ENCODE data around the gene MT1G. TPM values are rescaled to one million over a fixed set of nuclear protein-coding genes. Genes with fewer than 3 reads are reported as not detected.

Gene MT1G
- polyA plus RNA-seq, 1 donor (not counting 4 experiments of a cell fraction or from before 2014, with no cell fraction given), result 9.8 TPM

- DNase-seq (ENCODE audit: low read depth, low spot score), result no peak
- H2AFZ ChIP-seq (ENCODE audit: control insufficient read depth, low read length), result no peak overlapping the region
- H3K36me3 ChIP-seq (ENCODE audit: control insufficient read depth in 2 of 2, extremely low read depth in 1 of 2, insufficient read depth in 2 of 2, low read length in 2 of 2), result no peaks in the 10 kb centered on the region
- H3K27me3 ChIP-seq (ENCODE audit: control insufficient read depth, extremely low read depth, insufficient read depth, low read length), result peaks cover 7% of the 10 kb centered on the region
- H3K4me1 ChIP-seq (ENCODE audit: control insufficient read depth, extremely low read depth, insufficient read depth, low read length), result peaks cover 20% of the 10 kb centered on the region
- no peaks in the 10 kb centered on the region for H4K20me1 ChIP-seq (ENCODE audit: control insufficient read depth, extremely low read depth, insufficient read depth, low read length)
- TF ChIP-seq EZH2 (IDR thresholded peaks at IDR 0.05; ENCODE audit: low read length) (no peak), CTCF (optimal IDR thresholded peaks at IDR 0.05 in 1 of 3, IDR thresholded peaks at IDR 0.05 in 1 of 3, conservative IDR thresholded peaks at IDR 0.05 in 1 of 3; ENCODE audit: extremely low read depth in 1 of 3, insufficient read depth in 2 of 3, low read length in 3 of 3) (no peak)
- FAIRE-seq, result no peak
- H3K9me1 ChIP-seq (ENCODE audit: control insufficient read depth, extremely low read depth, insufficient read depth, low read length), result no peaks in the 10 kb centered on the region
- no peak overlapping the region for H3K27ac ChIP-seq (ENCODE audit: control insufficient read depth, insufficient read depth, low read length)
- H3K4me2 ChIP-seq (ENCODE audit: control insufficient read depth, extremely low read depth, insufficient read depth, low read depth, low read length), result no peak overlapping the region
- no peaks in the 10 kb centered on the region for H3K9me3 ChIP-seq (ENCODE audit: control insufficient read depth, low read depth, low read length)
- no peak overlapping the region for H3K9ac ChIP-seq (ENCODE audit: control insufficient read depth, extremely low read depth, insufficient read depth, low read length)
- no peak overlapping the region for H3K4me3 ChIP-seq (ENCODE audit: control insufficient read depth in 2 of 3, extremely low read depth in 1 of 3, insufficient read depth in 2 of 3, low read depth in 1 of 3, low read length in 3 of 3)
- dilution Hi-C loops (cut with MboI; ENCODE audit: extremely low pct_ligation_motif_present, low sequenced_read_pairs), result no loop called here
- no peaks in the 10 kb centered on the region for H3K79me2 ChIP-seq (ENCODE audit: control insufficient read depth, insufficient read depth, low read length)
Observed at GRCh38 chr16:56653218-56653617, 14.6 kb downstream of the MT1G start.

GRCh38 chr16:56652600-56652999, 15.3 kb downstream of the MT1G start:
- dilution Hi-C loops (cut with MboI; ENCODE audit: extremely low pct_ligation_motif_present, low sequenced_read_pairs), result no loop called here
- H3K27me3 ChIP-seq (ENCODE audit: control insufficient read depth, extremely low read depth, insufficient read depth, low read length), result peaks cover 5% of the 10 kb centered on the region
- H3K9me3 ChIP-seq (ENCODE audit: control insufficient read depth, low read depth, low read length), result no peaks in the 10 kb centered on the region
- H3K79me2 ChIP-seq (ENCODE audit: control insufficient read depth, insufficient read depth, low read length), result no peaks in the 10 kb centered on the region
- no peak for FAIRE-seq
- no peak overlapping the region for H3K9ac ChIP-seq (ENCODE audit: control insufficient read depth, extremely low read depth, insufficient read depth, low read length)
- no peak overlapping the region for H3K4me3 ChIP-seq (ENCODE audit: control insufficient read depth in 2 of 3, extremely low read depth in 1 of 3, insufficient read depth in 2 of 3, low read depth in 1 of 3, low read length in 3 of 3)
- no peak for TF ChIP-seq CTCF (optimal IDR thresholded peaks at IDR 0.05 in 1 of 3, IDR thresholded peaks at IDR 0.05 in 1 of 3, conservative IDR thresholded peaks at IDR 0.05 in 1 of 3; ENCODE audit: extremely low read depth in 1 of 3, insufficient read depth in 2 of 3, low read length in 3 of 3)
- no peak for TF ChIP-seq EZH2 (IDR thresholded peaks at IDR 0.05; ENCODE audit: low read length)
- DNase-seq (ENCODE audit: low read depth, low spot score), result no peak
- H3K4me2 ChIP-seq (ENCODE audit: control insufficient read depth, extremely low read depth, insufficient read depth, low read depth, low read length), result no peak overlapping the region
- H4K20me1 ChIP-seq (ENCODE audit: control insufficient read depth, extremely low read depth, insufficient read depth, low read length), result no peaks in the 10 kb centered on the region
- H3K9me1 ChIP-seq (ENCODE audit: control insufficient read depth, extremely low read depth, insufficient read depth, low read length), result no peaks in the 10 kb centered on the region
- H3K27ac ChIP-seq (ENCODE audit: control insufficient read depth, insufficient read depth, low read length), result no peak overlapping the region
- no peak overlapping the region for H2AFZ ChIP-seq (ENCODE audit: control insufficient read depth, low read length)
- H3K4me1 ChIP-seq (ENCODE audit: control insufficient read depth, extremely low read depth, insufficient read depth, low read length), result peaks cover 16% of the 10 kb centered on the region
- H3K36me3 ChIP-seq (ENCODE audit: control insufficient read depth in 2 of 2, extremely low read depth in 1 of 2, insufficient read depth in 2 of 2, low read length in 2 of 2), result no peaks in the 10 kb centered on the region
